ENCODE measurements around the gene OXCT1.

Gene OXCT1

GRCh38 chr5:41869724-41870626 lies at the start of gene OXCT1:
OXCT1 (minus strand) TSS chr5:41870425; CDS start chr5:41870358, 67 bp downstream.
- peaks cover 17% of the 10 kb centered on the region for H3K4me1 ChIP-seq (ENCODE audit: control insufficient read depth, insufficient read depth, low read length)
- H3K9me3 ChIP-seq (ENCODE audit: control insufficient read depth, low read length) = no peaks in the 10 kb centered on the region
- H3K36me3 ChIP-seq (ENCODE audit: control insufficient read depth, insufficient read depth, low read length, severe bottlenecking) = no peaks in the 10 kb centered on the region
- no peaks in the 10 kb centered on the region for H3K27me3 ChIP-seq (replicated peaks; ENCODE audit: control insufficient read depth, insufficient read depth, low read length)
- H3K4me3 ChIP-seq (ENCODE audit: low read length) = peak within 1 kb of the TSS; percentile 96
- peak; percentile 92 for DNase-seq (ENCODE audit: low read depth)
- H3K9ac ChIP-seq (ENCODE audit: low read length) = peak within 1 kb of the TSS; percentile 89

DNA sequence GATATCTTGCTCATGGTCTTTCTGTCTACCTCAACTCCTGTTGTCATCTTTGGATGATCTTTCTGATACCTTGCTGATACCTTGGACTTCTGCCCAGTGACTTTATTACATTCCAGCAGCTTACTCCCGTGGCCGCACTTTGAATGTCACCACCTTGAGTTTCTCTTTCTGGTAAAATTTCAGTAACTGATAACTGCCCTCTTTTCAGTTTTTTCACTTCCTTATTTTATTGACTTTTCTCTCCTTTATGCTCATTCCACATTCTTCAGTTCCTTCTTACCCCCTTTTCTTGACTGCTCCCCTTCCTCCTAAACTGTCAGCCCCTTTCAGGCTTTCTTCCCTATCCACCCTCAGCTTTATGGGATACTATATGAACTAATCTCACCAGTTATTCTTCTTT lies 47.9 kb upstream of the OXCT1 start:
- Histone ChIP-seq H3K4me3 (ENCODE audit: low read length) (no peak overlapping the region), H3K9ac (ENCODE audit: low read length) (no peak overlapping the region), H3K27me3 (replicated peaks; ENCODE audit: control insufficient read depth, insufficient read depth, low read length) (no peaks in the 10 kb centered on the region), H3K36me3 (ENCODE audit: control insufficient read depth, insufficient read depth, low read length, severe bottlenecking) (peaks cover 78% of the 10 kb centered on the region), H3K9me3 (ENCODE audit: control insufficient read depth, low read length) (no peaks in the 10 kb centered on the region), H3K4me1 (ENCODE audit: control insufficient read depth, insufficient read depth, low read length) (no peaks in the 10 kb centered on the region)
- DNase-seq (ENCODE audit: low read depth) = no peak

- Histone ChIP-seq H3K4me3 (ENCODE audit: low read length) (no peak overlapping the region), H3K9me3 (ENCODE audit: control insufficient read depth, low read length) (no peaks in the 10 kb centered on the region), H3K4me1 (ENCODE audit: control insufficient read depth, insufficient read depth, low read length) (peaks cover 36% of the 10 kb centered on the region), H3K36me3 (ENCODE audit: control insufficient read depth, insufficient read depth, low read length, severe bottlenecking) (peaks cover 65% of the 10 kb centered on the region), H3K27me3 (replicated peaks; ENCODE audit: control insufficient read depth, insufficient read depth, low read length) (no peaks in the 10 kb centered on the region), H3K9ac (ENCODE audit: low read length) (peak overlapping the region; percentile 46)
- DNase-seq (ENCODE audit: low read depth) = peak; percentile 39
These were observed 38.3 kb upstream of the OXCT1 start for GRCh38 chr5:41908374-41909079.

DNA sequence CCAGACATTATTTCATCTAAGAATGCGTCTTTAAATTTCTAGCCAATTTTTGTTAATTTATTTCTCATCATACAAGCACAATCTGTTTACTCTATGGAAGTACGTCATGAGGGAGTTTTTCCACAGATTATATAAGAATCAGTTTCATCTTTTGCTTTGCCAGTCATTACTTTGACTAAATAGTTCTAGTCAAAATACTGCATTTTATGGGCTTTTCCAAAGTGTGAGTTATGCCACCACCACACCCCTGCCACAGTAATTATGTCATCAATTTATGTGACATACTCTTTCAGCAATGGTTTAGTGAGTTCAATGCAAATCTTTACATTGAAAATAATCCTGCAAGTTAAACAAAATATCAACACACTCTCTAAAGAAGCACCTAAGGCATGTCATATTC lies 35.9 kb upstream of the OXCT1 start:
- Histone ChIP-seq H3K4me1 (ENCODE audit: control insufficient read depth, insufficient read depth, low read length) (peaks cover 39% of the 10 kb centered on the region), H3K9me3 (ENCODE audit: control insufficient read depth, low read length) (no peaks in the 10 kb centered on the region), H3K27me3 (replicated peaks; ENCODE audit: control insufficient read depth, insufficient read depth, low read length) (no peaks in the 10 kb centered on the region), H3K4me3 (ENCODE audit: low read length) (no peak overlapping the region), H3K36me3 (ENCODE audit: control insufficient read depth, insufficient read depth, low read length, severe bottlenecking) (peaks cover 41% of the 10 kb centered on the region), H3K9ac (ENCODE audit: low read length) (no peak overlapping the region)
- no peak for DNase-seq (ENCODE audit: low read depth)

GRCh38 chr5:41903892-41904799 lies 33.9 kb upstream of the OXCT1 start, which contains the start of gene RIMOC1:
RIMOC1 (plus strand) TSS chr5:41904344; CDS start chr5:41904368, 24 bp downstream.
- H3K36me3 ChIP-seq (ENCODE audit: control insufficient read depth, insufficient read depth, low read length, severe bottlenecking) = peaks cover 21% of the 10 kb centered on the region
- H3K9ac ChIP-seq (ENCODE audit: low read length) = peak within 1 kb of the TSS; percentile 94
- peak within 1 kb of the TSS; percentile 93 for H3K4me3 ChIP-seq (ENCODE audit: low read length)
- no peaks in the 10 kb centered on the region for H3K27me3 ChIP-seq (replicated peaks; ENCODE audit: control insufficient read depth, insufficient read depth, low read length)
- peak; percentile 100 for DNase-seq (ENCODE audit: low read depth)
- H3K9me3 ChIP-seq (ENCODE audit: control insufficient read depth, low read length) = no peaks in the 10 kb centered on the region
- peaks cover 39% of the 10 kb centered on the region for H3K4me1 ChIP-seq (ENCODE audit: control insufficient read depth, insufficient read depth, low read length)

GRCh38 chr5:41903382-41903891 lies 33.2 kb upstream of the OXCT1 start:
- Histone ChIP-seq H3K9ac (ENCODE audit: low read length) (peak overlapping the region; percentile 79), H3K4me3 (ENCODE audit: low read length) (peak overlapping the region; percentile 93), H3K9me3 (ENCODE audit: control insufficient read depth, low read length) (no peaks in the 10 kb centered on the region), H3K27me3 (replicated peaks; ENCODE audit: control insufficient read depth, insufficient read depth, low read length) (no peaks in the 10 kb centered on the region), H3K36me3 (ENCODE audit: control insufficient read depth, insufficient read depth, low read length, severe bottlenecking) (peaks cover 14% of the 10 kb centered on the region), H3K4me1 (ENCODE audit: control insufficient read depth, insufficient read depth, low read length) (peaks cover 33% of the 10 kb centered on the region)
- DNase-seq (ENCODE audit: low read depth) = no peak

- Histone ChIP-seq H3K36me3 (ENCODE audit: control insufficient read depth, insufficient read depth, low read length, severe bottlenecking) (no peaks in the 10 kb centered on the region), H3K9ac (ENCODE audit: low read length) (no peak overlapping the region), H3K4me1 (ENCODE audit: control insufficient read depth, insufficient read depth, low read length) (no peaks in the 10 kb centered on the region), H3K9me3 (ENCODE audit: control insufficient read depth, low read length) (no peaks in the 10 kb centered on the region), H3K27me3 (replicated peaks; ENCODE audit: control insufficient read depth, insufficient read depth, low read length) (peaks cover 5% of the 10 kb centered on the region), H3K4me3 (ENCODE audit: low read length) (no peak overlapping the region)
- DNase-seq (ENCODE audit: low read depth) = no peak
These were observed 26.0 kb upstream of the OXCT1 start for GRCh38 chr5:41896230-41896629.

DNA sequence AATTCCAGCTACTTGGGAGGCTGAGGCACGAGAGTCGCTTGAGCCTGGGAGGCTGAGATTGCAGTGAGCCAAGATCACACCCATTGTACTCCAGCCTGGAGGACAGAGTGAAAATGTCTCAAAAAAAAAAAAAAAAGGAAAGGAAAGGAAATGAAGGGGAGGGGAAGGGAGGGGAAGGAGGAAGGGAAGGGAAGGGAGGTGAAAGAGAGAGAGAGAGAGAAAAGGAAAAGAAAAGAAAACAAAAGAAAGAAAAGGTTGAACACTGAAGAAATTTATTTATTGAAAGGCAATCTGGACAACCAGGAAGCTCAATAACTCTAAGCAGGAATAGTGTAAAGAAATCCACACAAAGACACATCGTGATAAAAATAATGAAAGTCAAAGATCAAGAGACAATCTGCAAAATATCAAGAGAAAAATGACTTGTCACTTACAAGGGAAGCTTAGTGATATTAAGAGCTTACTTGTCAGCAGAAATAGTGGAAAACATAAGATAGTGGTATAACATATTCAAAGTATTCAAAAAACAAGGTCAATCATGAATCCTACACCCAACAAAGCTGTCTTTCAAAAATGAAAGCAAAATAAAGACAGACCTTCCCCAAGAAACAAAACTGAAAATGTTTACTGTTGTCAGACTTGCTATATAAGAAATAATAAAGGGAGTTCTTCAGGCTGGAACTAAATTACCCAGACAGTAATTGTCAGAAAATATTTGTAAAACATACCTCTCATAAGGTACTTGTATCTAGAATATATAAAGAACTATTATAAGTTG lies 23.0 kb upstream of the OXCT1 start:
- Histone ChIP-seq H3K36me3 (ENCODE audit: control insufficient read depth, insufficient read depth, low read length, severe bottlenecking) (no peaks in the 10 kb centered on the region), H3K9ac (ENCODE audit: low read length) (no peak overlapping the region), H3K9me3 (ENCODE audit: control insufficient read depth, low read length) (no peaks in the 10 kb centered on the region), H3K4me3 (ENCODE audit: low read length) (no peak overlapping the region), H3K4me1 (ENCODE audit: control insufficient read depth, insufficient read depth, low read length) (no peaks in the 10 kb centered on the region), H3K27me3 (replicated peaks; ENCODE audit: control insufficient read depth, insufficient read depth, low read length) (peaks cover 5% of the 10 kb centered on the region)
- DNase-seq (ENCODE audit: low read depth) = no peak

GRCh38 chr5:41892031-41892430 lies 21.8 kb upstream of the OXCT1 start:
- DNase-seq (ENCODE audit: low read depth) = no peak
- Histone ChIP-seq H3K4me1 (ENCODE audit: control insufficient read depth, insufficient read depth, low read length) (no peaks in the 10 kb centered on the region), H3K4me3 (ENCODE audit: low read length) (no peak overlapping the region), H3K9me3 (ENCODE audit: control insufficient read depth, low read length) (no peaks in the 10 kb centered on the region), H3K27me3 (replicated peaks; ENCODE audit: control insufficient read depth, insufficient read depth, low read length) (peaks cover 5% of the 10 kb centered on the region), H3K9ac (ENCODE audit: low read length) (no peak overlapping the region), H3K36me3 (ENCODE audit: control insufficient read depth, insufficient read depth, low read length, severe bottlenecking) (no peaks in the 10 kb centered on the region)

DNA sequence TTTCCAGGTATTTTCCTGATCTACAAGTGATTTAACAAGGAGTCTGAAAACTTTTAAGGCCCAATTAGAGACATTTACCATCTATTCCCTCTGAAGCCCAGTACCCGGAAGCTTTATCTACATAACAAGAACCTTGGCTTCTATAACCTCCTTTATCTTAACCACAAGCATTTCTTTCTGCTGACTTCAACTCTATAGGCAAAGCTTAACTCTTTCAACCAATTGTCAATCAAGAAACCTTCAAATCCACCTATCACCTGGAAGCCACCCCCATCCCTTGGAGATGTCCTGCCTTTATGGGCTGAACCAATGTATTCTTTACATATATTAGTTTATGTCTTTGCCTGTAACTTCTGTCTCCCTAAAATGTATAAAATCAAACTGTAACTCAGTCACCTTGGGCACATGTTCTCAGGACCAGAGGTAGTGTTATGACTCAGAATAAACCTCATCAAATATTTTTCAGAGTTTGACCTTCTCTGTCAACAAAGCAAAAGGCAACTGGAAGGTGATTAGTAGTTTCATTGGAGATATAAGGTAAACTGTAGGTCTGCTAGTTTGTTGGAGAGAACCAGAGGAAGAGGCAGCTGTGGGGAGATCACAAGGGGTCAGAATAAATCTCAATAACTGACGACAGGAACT lies 21.0 kb upstream of the OXCT1 start:
- H3K9ac ChIP-seq (ENCODE audit: low read length) = no peak overlapping the region
- peaks cover 5% of the 10 kb centered on the region for H3K27me3 ChIP-seq (replicated peaks; ENCODE audit: control insufficient read depth, insufficient read depth, low read length)
- no peak overlapping the region for H3K4me3 ChIP-seq (ENCODE audit: low read length)
- no peaks in the 10 kb centered on the region for H3K36me3 ChIP-seq (ENCODE audit: control insufficient read depth, insufficient read depth, low read length, severe bottlenecking)
- DNase-seq (ENCODE audit: low read depth) = no peak
- H3K4me1 ChIP-seq (ENCODE audit: control insufficient read depth, insufficient read depth, low read length) = no peaks in the 10 kb centered on the region
- no peaks in the 10 kb centered on the region for H3K9me3 ChIP-seq (ENCODE audit: control insufficient read depth, low read length)

Data from adipocyte (in vitro differentiated cells).